GM19438 (cell line): ENCODE measurements around the gene TRIM59.

Experiments used
- ATAC-seq: cut with Tn5 transposase; IDR thresholded peaks from one replicate; pipeline ENCODE4 v1.9.1; 2021; ENCODE audit warnings: low read depth; ENCODE audit not compliant: unreplicated experiment

TRIM59 gene

GRCh38 chr3:160449636-160450598 is at the start of gene TRIM59:
Gene TRIM59 (minus strand): TSS chr3:160449786. CDS start chr3:160439183, 10,603 bp downstream.
- peak; percentile 96 for ATAC-seq

GRCh38 chr3:160498202-160498601 is 48.6 kb upstream of the TRIM59 start:
- no peak for ATAC-seq

- no peak for ATAC-seq
Measured at GRCh38 chr3:160490166-160490565, 40.6 kb upstream of the TRIM59 start.

- ATAC-seq: no peak
Measured at GRCh38 chr3:160486459-160486869, 36.9 kb upstream of the TRIM59 start.

GRCh38 chr3:160482796-160483195 is 33.2 kb upstream of the TRIM59 start:
- no peak for ATAC-seq

GRCh38 chr3:160481856-160482255 is 32.3 kb upstream of the TRIM59 start:
- ATAC-seq: no peak

- no peak for ATAC-seq
Measured at GRCh38 chr3:160480931-160481330, 31.3 kb upstream of the TRIM59 start.

- no peak for ATAC-seq
Measured at GRCh38 chr3:160479376-160479775, 29.8 kb upstream of the TRIM59 start.

- no peak for ATAC-seq
Measured at GRCh38 chr3:160478338-160478737, 28.8 kb upstream of the TRIM59 start.

- ATAC-seq: no peak
Measured at GRCh38 chr3:160477750-160478149, 28.2 kb upstream of the TRIM59 start.

GRCh38 chr3:160475884-160476283 is 26.3 kb upstream of the TRIM59 start:
- ATAC-seq: no peak

GRCh38 chr3:160475153-160475552 is 25.6 kb upstream of the TRIM59 start:
- ATAC-seq: no peak

GRCh38 chr3:160474416-160474838 is 24.8 kb upstream of the TRIM59 start:
- ATAC-seq: no peak

GRCh38 chr3:160473978-160474377 is 24.4 kb upstream of the TRIM59 start:
- no peak for ATAC-seq

GRCh38 chr3:160473221-160473620 is 23.6 kb upstream of the TRIM59 start:
- no peak for ATAC-seq

GRCh38 chr3:160472344-160472743 is 22.8 kb upstream of the TRIM59 start:
- peak; percentile 77 for ATAC-seq

- no peak for ATAC-seq
Measured at GRCh38 chr3:160471892-160472291, 22.3 kb upstream of the TRIM59 start.

GRCh38 chr3:160470181-160470580 is 20.6 kb upstream of the TRIM59 start:
- ATAC-seq: no peak

GRCh38 chr3:160464971-160465370 is 15.4 kb upstream of the TRIM59 start:
- no peak for ATAC-seq

- ATAC-seq: no peak
Measured at GRCh38 chr3:160464321-160464720, 14.7 kb upstream of the TRIM59 start.

- ATAC-seq: no peak
Measured at GRCh38 chr3:160460033-160460432, 10.4 kb upstream of the TRIM59 start.

- ATAC-seq: no peak
Measured at GRCh38 chr3:160459450-160459970, 9.9 kb upstream of the TRIM59 start.
